ENCODE results near the gene UBE2Q1. TPM values are rescaled to one million over a fixed set of nuclear protein-coding genes. Genes with fewer than 3 reads are reported as not detected.

UBE2Q1 gene
- total and polyA plus RNA-seq, 2 experiments from 2014 or later, result 15.5 to 33.0 TPM

GRCh38 chr1:154568157-154568815 is 9.8 kb upstream of the UBE2Q1 start (continued):
- TF ChIP-seq CTCF (conservative IDR thresholded peaks at IDR 0.05; ENCODE audit: low read depth in 2 of 2) (no peak), EZH2phosphoT487 (IDR thresholded peaks at IDR 0.05; ENCODE audit: unreplicated experiment) (no peak), REST (IDR thresholded peaks at IDR 0.05; ENCODE audit: unreplicated experiment) (no peak), ZNF114 (CRISPR knock-in tag; IDR thresholded peaks at IDR 0.05) (no peak), EZH2 (IDR thresholded peaks at IDR 0.05; ENCODE audit: low read depth, unreplicated experiment) (no peak), ETS1 (IDR thresholded peaks at IDR 0.05) (no peak), STAT1 (IDR thresholded peaks at IDR 0.05; ENCODE audit: unreplicated experiment) (no peak), ZNF331 (CRISPR knock-in tag; IDR thresholded peaks at IDR 0.05; ENCODE audit: low read depth) (no peak), JUNB (IDR thresholded peaks at IDR 0.05; ENCODE audit: unreplicated experiment) (no peak), POLR2AphosphoS5 (IDR thresholded peaks at IDR 0.05; ENCODE audit: low read depth) (no peak), CREB1 (CRISPR knock-in tag; IDR thresholded peaks at IDR 0.05; ENCODE audit: low read depth) (no peak)

All from GM23338 (cell line).